DMS153 treated with DMSO at 0.1 percent for 48 hours (cell line): ENCODE results near the gene TOB1.

Experiments used
- DNase-seq: peaks from one replicate; lab custom pipeline; 2025; ENCODE audit not compliant: unreplicated experiment; lab: John Stamatoyannopoulos, UW

Gene TOB1, protein sequence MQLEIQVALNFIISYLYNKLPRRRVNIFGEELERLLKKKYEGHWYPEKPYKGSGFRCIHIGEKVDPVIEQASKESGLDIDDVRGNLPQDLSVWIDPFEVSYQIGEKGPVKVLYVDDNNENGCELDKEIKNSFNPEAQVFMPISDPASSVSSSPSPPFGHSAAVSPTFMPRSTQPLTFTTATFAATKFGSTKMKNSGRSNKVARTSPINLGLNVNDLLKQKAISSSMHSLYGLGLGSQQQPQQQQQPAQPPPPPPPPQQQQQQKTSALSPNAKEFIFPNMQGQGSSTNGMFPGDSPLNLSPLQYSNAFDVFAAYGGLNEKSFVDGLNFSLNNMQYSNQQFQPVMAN

DNA sequence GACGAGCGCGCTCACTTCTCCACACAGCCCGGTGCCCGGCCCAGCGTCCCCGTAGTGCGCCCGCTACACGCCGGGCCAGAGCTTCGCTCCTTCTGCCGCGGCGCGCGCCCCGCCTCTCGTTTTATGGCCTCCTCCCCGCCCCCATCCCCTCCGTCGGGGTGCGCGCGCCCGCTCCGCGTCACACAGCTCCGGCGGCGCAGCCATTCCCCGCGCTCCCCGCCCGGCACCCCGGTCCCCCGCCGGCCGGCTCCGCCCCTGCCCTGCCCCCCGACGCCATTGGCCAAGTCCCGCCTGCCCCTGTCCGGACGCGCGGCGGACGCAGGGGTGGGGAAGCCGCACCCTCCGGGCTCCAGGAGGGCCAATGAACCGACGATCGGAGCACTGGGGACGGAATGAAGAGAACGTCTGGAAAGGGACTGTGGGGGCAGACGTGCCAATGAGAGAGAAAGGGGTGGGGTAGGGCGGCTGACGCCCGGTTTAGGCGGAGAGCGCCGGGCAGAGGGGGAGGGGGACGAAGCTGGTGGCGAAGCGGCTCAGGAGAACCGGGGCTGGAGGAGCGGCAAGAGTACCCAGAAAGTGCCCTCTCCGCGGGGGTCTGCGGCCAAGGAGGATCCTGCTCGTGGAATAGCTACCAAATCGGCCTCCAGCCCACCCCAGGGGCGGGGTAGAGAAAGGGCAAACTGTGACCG, at the start of gene TOB1:
Gene TOB1 (minus strand): TSS at position 94 of the 689 bp plus-strand sequence. CDS start 2,337 bp downstream, outside the sequence.
- DNase-seq: peak; percentile 94

DNA sequence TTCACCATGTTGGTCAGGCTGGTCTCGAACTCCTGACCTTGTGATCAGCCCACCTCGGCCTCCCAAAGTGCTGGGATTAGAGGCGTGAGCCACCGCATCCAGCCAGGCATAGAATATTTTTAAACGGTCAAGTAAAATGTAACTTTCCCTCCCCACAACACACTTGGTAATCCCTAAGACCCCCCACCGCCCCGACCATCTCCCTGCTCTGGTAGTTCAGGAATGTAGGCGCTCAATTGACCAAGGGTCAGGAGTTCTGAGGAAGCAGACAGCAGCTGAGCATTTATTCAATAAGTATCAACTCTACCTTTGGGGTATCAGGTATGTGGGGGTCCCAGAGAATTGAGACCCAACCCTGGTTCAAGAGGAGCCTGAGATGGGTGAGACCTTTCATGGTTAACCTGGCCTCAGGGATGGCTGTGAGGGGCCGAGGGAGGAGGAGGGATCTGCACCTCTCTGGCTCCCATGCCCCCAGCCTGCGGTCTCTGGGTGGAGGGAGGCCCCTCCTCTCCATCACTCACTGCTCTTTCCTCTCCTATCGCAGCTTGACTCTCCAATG, 48.4 kb upstream of the TOB1 start:
- DNase-seq: no peak

DNA sequence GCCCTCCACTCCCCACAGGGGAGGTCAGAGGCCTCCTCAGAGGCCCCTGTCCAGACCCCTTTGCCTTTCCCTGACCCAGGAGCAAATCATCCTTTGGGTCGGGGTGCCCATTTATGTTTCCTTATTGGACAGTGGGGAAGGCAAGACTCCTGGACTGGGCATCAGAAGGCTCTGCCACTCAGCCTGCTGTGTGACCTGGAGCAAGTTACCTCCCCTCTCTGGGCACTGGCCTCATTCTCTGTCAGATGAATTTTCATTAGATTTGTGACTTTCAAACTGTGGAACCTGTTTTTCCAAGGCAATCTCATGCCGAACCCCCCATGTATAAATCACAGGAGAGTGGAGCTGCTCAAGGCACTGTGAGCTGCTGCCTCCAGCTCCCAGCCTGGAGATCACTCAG, 47.0 kb upstream of the TOB1 start:
- DNase-seq: no peak

DNA sequence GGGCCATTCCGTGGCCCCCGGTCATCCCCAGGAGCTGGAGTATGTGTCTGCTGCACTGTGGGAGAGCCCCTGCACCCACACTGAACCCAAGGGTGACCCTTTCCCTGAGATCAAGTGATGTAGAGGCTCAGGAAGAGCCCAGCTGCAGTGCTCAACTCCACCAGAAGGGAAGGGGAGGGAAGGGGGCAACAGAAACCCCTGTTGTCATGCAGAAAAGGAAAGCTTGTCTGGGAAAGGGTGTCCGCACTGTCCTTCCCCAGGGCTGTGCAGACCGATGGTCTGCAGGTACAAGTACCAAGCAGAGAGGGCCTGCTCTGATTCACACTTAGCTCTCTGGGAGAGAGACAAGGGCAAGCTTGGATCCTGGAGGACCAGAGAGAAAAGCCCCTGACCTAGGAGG, 45.7 kb upstream of the TOB1 start:
- no peak for DNase-seq

DNA sequence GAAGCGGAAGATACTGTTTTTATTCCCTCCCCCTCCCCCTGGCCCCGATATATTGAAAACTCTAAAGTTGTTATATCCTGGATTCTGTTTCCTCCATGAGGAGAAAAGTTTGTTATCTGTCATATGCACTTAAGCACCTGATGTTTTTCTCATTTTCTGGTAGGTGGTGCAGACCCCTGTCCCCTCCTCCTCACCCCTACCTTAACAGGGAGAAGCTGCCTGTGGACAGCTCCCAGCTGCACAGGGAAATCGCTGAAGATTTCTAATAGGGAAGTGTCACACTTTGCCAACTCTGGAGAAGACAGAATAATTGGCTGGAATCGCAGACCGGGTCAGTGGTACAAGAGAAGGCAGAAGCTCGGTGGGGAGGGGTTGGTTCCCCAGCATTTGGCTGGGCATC, 45.3 kb upstream of the TOB1 start:
- no peak for DNase-seq

DNA sequence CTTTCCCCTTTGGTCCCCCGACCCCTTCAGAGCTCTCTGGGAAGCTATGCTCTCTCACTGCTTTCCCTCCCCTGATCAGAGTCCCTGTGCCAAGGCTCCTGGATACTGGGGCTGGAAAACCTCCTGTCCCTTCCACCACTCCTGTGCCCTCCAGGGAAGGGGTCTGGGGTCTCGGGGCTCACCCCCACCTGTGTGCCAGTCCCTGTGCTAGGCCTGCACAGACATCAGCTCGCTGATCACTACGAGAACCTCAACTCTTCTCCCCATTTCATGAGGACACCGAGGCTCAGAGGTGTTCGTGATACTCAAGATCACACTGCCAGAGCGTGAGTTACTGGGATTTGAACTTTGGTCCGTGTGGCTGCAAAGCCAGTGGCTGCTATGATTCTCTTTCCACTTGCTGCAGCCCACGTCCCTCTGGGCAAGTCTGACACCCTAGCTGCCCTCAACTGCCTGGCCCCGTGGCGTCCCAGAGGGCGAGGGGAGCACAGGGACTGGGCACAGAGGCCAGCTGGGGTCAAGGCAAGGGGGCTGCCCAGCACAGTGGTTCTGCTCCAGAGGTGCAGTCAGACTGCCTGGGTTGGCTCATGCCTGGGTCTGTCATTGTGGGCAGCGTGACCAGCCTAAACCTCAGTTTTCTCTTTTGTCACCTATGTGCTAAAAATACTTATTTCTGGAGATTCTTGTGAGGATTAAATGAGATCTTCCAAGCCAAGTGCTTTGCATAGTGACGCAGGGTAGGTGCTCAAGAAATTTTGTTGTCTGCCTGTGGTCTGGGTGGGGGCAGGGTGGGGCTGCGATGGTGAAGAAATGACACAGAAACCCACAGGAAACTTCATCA, 43.8 kb upstream of the TOB1 start:
- no peak for DNase-seq

DNA sequence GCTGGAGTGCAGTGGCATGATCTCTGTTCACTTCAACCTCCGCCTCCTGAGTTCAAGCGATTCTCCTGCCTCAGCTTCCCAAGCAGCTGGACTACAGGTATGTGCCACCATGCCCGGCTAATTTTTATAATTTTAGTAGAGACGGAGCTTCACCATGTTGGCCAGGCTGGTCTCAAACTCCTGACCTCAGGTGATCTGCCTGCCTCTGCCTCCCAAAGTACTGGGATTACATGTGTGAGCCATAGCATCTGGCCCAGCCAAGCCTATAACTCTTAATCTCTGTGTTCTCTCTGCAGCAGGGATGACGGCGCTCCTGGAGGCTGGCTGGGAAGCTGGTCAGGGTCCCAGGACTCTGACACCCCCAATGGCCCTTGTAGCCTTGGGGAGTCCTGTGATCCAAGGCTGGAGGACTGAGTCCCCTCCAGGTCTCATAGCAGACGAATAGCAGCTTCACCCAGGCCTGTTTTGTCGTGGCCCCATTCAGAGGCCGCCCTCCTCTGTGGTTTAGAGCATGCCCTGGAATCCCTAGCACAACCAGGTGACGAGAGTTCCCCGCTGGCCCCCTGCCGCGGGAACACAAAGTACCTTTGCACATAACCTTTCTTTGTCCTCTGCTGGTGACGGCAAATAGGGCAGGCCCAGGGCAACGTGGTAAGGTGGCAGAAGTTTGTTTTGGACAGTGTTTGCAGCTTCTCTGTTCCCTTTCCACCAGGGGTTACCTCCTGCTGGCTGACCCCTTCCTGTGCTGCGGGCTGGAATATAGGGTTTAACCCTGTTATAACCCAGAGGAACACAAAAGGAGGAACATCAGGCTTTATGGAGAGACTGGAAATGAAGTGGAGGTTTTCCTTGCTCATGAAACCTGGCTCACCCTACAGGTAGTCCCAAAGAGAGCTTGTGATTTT, 43.0 kb upstream of the TOB1 start:
- DNase-seq: peak; percentile 43

DNA sequence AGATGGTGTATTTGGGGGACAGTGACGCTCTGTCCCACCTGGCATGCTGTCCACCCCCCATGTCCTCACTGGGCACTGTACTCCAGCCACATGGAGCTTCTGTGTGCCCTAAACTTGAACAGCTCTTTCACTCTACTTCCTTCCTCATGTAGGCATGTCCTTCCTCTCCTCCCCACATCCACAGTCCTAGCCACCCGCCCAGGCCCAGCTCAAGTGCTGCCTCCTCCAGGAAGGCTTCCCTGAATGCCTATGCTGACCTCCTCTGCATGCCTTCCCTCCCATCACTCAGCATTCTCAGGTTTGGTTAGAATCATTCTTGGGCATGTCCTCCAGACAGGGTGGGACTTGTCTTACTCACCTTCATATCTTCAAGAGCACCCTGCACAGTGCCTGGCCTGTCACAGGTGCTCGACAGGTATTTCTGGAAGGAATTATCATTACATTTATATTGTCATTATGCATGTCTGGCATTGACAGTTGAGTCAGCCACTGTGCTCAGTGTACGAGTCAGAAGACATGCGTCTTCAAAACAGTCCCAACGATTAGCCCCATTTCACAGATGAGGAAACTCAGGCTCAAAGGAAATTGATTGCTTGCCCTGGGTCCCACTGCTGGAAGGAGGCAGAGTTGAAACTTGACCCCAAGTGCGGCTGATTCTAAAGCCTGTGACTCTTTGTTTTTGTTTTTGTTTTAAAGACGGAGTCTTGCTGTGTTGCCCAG, 42.1 kb upstream of the TOB1 start:
- DNase-seq: no peak

DNA sequence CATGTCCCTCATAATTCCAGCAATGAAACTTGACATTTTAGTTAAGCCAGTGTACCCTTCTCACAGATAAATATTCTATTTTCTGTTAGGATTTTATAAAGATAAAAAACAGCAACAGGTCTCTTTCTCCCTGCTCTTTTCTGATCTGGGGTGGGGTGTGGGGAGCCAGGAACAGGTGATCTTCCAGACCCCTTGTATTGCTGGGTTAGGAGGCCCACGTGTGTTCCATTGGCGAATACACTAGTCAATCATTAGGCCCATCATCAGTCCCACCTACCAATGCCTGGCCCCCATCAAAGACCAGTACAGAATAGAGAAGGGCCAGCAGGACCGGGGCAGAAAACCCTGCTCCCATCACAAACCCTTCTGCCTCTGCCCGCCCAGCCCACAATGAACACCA, 40.3 kb upstream of the TOB1 start:
- no peak for DNase-seq

DNA sequence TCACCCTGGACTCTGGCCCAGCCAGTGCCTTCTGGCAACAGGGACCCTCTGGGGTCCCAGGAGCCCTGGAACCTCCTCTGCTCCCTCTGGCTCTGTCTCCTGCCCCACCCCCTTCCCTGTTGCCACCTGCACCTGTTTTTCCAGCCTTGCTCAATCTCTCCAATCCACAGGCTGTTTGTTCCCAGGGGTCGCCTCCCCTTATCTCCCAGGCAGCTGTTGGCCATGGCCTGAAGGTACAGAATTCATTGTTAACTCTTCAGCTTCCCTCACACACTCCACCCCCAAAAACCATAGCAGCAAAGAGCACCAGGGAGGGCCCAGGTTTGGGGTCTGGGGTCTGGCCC, 39.3 kb upstream of the TOB1 start:
- DNase-seq: peak; percentile 17

DNA sequence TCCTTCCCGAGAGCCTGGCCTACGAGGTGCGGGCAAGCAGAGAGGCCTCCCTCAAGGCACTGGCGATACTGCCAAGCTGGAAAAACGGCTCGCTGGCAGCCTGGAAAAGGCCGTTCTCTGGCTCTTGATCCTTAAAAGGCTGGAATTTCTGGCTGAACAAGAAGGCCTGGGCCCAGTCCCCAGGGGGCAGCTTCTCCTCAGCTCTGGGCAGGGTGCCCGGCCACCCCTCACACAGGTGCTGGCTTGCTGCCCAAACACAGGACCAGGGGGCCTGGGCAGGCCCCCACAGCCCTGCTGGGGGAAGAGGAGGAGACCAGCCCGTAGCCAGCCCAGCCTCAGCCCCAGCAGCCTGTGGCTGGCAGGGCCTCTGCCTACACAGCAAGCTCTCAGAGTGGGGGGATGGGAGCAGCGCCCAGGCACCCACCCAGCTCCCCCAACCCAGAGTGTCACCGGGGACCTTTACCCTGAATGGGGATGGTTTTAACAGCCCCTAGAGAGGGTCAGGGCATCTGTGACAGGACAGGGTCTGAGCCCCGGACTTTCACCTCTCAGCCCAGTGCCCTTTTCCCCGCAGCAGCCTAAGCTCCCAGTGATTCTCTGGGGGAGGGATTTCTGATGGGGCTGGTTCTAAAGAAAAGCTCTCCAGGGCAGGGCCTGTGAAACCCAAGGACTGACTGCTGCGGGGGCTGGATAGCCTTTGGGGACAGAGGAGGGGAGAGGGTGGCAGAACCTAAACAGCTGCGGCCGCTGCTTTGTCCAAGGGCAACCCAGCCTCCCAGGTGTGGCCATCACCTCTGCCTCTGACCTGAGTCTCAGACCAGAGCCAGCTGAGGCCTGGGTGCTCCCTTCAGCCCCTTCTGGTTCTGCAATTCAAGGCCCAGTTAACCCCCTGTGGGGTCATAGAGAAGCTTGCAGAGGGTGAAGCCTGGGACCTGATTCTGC, 38.6 kb upstream of the TOB1 start:
- DNase-seq: peak; percentile 32

DNA sequence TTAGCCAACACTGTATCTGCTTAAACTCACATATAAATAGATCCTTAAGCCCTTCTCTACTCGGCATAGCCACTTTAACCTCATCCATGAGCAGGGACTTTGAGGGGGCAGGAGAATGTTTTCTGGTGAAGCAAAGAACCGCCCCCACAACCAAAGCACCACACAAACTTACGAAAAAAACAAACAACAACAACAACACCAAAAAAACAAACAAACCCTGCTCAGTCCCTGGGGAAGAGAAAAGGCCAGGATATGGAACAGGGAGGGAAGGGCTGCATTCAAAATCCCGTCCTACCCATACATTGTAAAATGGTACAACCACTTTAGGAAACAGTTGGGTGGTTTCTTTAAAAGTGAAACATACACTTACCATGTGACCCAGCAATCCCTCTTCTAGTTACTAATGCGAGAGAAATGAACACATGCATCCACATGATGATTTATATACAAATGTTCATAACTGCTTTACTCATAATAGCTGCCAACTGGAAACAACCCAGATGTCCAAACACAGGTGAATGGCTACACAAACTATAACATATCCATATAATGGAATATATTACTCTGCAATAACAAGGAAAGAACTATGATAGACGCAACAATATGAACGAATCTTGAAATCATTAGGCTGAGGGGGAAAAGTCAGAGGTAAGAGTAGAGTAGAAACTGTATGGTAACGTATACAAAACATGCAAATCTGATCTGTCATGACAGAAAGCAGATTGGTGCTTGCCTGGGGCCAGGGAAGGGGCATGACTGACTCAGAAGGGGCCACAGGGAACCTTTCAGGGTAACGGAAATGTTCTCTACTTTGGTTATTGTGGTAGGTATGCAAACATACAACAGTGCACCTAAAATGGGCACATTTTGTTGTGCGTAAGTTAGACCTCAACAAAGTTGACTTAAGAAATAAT, 37.7 kb upstream of the TOB1 start:
- no peak for DNase-seq

DNA sequence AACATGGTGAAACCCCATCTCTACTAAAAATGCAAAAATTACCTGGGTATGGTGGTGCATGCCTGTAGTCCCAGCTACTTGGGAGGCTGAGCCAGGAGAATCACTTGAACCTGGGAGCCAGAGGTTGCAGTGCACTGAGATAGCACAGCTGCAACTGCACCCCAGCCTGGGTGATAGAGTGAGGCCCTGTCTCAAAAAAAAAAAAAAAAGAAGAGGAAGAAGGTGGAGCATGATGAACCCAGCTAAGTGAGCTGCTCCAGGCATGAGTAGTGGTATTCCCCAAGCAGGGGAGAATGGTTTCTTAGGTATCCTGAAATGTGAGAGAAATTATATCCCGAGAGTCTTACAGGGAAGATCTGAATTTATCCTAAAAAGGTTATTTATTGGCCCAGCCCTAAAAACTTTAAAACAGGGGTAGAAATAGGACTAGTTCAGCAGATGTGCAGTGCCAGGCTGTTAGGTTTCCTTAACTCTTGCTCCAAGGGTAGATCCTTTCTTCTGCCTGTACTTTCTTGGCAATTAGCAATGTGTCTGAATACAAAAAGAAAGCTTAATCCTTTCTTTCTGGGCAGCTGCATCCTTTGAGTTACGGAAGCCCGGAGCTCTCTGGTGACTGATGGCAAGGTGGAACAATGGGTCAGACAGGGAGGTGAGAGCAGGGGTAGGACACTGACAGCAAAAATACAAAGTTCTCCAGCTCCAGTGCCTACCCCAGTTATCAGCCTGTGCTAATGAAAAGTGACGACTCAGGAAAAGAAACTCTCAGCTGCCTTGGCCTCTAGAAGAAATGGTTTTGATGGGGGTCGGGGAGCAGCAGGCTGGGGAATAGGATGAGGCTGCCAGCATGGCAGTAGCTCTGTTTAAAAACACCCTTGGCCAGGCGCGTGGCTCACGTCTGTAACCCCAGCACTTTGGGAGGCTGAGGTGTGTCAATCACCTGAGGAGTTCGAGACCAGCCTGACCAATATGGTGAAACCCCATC, 36.5 kb upstream of the TOB1 start:
- no peak for DNase-seq

DNA sequence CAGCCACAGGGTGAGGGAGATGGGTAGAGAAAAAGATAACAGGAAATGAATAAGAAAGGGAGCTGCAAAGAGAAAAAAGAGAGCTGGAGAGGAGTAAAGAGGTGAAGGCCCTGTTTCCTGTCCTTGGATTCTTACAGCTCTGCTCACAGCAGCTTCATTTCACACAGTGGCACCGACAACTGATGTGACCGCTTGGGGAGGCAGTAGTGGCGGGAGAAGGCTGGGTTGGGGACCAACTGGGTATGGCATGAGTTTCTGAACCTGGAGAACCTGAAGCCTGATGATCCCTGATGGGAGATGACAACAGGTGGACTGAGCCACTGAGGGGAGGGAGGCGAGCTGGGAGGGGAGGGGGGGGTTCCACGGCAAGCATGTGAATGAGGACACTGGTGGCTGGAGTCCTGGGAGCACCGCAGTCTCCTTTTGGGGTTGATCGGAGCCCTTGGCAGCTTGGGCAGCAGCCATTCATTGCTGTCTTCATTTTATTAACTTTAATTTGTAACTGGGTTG, 34.3 kb upstream of the TOB1 start:
- no peak for DNase-seq

DNA sequence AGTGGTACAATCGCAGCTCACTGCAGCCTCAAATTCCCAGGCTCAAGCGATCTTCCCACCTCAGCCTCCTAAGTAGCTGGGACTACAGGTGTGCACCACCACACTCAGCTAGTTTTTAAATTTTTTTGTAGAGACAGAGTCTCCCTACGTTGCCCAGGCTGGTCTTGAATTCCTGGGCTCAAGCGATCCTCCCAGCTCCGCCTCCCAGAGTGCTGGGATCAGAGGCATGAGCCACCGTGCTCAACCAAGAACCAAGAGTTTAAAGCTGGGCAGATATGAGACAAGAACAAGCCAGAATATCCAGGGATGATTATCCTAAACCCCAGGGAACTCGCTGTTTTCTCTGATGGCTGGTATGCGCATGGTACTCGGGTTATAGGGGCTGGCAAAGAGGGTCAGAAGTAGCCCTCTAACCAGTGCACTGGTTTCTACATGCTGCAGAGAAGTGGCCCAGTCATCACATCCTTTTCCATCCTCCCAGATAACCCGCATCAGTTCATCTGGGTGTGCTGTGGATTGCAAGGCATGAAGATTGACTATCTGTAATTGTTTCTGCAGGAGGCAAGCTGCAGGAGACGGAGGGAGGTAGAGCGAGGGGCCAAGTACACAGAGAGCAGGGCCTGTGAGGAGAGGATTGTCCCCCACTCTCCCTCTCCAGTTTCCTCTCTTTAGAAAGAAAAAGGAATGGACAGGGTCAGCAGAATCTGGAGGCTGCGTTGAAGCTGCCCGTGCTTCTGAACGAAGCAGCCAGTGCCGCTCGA, 33.6 kb upstream of the TOB1 start:
- no peak for DNase-seq

DNA sequence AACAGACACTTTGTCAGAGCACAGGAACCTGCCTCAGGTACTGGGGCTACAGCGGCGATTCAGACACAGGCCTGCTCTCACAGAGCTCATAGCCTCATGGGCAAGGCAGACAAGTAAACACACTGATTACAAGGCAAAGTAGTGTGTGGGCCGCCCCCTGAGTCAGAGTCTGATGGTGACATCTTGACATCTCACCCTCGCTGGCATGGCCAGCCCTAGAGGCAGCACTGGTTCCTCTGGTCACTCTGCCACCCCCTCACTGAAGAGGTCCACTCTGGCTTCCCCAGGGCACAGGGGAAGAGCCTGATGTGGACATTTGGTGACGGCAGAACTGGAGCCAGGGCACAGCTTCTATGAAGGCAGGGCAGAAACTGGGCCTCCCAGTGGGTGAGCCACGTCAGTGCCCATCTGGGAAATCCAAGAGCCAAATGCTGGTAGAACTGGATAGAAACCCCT, 32.9 kb upstream of the TOB1 start:
- DNase-seq: no peak
